GM12892 (cell line): ENCODE results near the gene HSDL2.

Experiments used
- POLR2A ChIP-seq: IDR thresholded peaks from 2 replicates; pipeline ENCODE4 v1.6.1; 2011; ENCODE audit warnings: low read depth, low read length, control low read depth
- TAF1 ChIP-seq: IDR thresholded peaks from 2 replicates; pipeline ENCODE4 v1.6.1; 2011; ENCODE audit warnings: low read depth, mild to moderate bottlenecking, control low read depth, low read length, borderline replicate concordance

GRCh38 chr9:112382501-112383364 lies 2.8 kb downstream of the HSDL2 start:
- no peak for TF ChIP-seq TAF1
- no peak for TF ChIP-seq POLR2A
